ENCODE measurements around the gene NOS1. TPM values are rescaled to one million over a fixed set of nuclear protein-coding genes. Genes with fewer than 3 reads are reported as not detected.
"Not testable (repeated sequence)": the region's sequence is repeated elsewhere in the genome, so short reads cannot be mapped to it uniquely, and the experiment has no call there.

The NOS1 gene
- total and polyA plus RNA-seq, 11 donors: 0.01 to 0.40 (median 0.10) TPM; not detected in 1

DNA sequence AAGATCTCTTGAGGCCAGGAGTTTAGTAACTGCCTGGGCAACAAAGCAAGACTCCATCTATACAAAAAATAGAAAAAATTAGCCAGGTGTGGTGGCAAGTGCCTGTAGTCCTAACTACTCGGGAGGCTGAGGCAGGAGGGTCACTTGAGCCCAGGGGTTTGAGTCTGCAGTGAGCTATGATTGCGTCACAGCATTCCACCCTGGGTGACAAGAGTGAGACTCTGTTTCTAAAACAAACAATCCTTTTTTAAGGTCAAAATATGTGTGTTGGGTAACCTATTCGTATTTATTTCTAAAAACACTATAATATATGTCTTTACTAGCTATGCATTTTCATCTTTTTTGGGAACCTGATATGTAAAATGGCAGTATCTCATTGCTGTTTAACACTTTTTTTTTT lies 178.6 kb downstream of the NOS1 start:
- no peak for TF ChIP-seq POLR2A (IDR thresholded peaks at IDR 0.05)
- TF ChIP-seq, protein P1, sequence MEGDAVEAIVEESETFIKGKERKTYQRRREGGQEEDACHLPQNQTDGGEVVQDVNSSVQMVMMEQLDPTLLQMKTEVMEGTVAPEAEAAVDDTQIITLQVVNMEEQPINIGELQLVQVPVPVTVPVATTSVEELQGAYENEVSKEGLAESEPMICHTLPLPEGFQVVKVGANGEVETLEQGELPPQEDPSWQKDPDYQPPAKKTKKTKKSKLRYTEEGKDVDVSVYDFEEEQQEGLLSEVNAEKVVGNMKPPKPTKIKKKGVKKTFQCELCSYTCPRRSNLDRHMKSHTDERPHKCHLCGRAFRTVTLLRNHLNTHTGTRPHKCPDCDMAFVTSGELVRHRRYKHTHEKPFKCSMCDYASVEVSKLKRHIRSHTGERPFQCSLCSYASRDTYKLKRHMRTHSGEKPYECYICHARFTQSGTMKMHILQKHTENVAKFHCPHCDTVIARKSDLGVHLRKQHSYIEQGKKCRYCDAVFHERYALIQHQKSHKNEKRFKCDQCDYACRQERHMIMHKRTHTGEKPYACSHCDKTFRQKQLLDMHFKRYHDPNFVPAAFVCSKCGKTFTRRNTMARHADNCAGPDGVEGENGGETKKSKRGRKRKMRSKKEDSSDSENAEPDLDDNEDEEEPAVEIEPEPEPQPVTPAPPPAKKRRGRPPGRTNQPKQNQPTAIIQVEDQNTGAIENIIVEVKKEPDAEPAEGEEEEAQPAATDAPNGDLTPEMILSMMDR (IDR thresholded peaks at IDR 0.05): no peak
- ATAC-seq: no peak
- H3K36me3 ChIP-seq: peaks cover 0 to 100% (median 90%) of the 10 kb centered on the region in 9 donors
- H3K9me3 ChIP-seq: peaks cover 0 to 11% (median 4%) of the 10 kb centered on the region in 12 donors
- H3K27ac ChIP-seq: no peak overlapping the region
- H3K27me3 ChIP-seq: no peaks in the 10 kb centered on the region
- WGBS, 4 donors: 96 to 100% (median 98%) methylated on average over 3 of the region's 3 CpGs
- H3K4me3 ChIP-seq: no peak overlapping the region
- peaks cover 0 to 7% (median 0%) of the 10 kb centered on the region in 12 donors for H3K4me1 ChIP-seq
- no peak for DNase-seq
- intact Hi-C loops (cut with DNase I): no loop called here

DNA sequence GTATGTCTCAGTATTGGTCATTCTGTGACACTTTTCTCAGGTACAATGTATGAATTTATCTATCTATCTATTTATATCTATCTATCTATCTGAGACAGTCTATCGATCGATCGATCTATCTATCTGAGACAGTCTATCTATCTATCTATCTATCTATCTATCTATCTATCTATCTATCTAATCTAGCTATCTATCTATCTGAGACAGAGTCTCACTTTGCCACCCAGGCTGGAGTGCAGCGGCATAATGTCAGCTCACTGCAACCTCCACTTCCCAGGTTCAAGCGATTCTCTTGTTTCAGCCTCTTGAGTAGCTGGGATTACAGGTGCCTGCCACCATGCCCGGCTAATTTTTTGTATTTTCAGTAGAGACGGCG lies 180.0 kb downstream of the NOS1 start:
- ATAC-seq; intact Hi-C loops (cut with DNase I); H3K4me1 ChIP-seq; H3K4me3 ChIP-seq; H3K27ac ChIP-seq; DNase-seq; H3K27me3 ChIP-seq: not testable (repeated sequence)
- 90 to 98% (median 96%) methylated on average over 8 of the region's 8 CpGs for WGBS, 4 donors
- peaks cover 0 to 100% (median 91%) of the 10 kb centered on the region in 9 donors for H3K36me3 ChIP-seq
- peaks cover 0 to 11% (median 4%) of the 10 kb centered on the region in 12 donors for H3K9me3 ChIP-seq

DNA sequence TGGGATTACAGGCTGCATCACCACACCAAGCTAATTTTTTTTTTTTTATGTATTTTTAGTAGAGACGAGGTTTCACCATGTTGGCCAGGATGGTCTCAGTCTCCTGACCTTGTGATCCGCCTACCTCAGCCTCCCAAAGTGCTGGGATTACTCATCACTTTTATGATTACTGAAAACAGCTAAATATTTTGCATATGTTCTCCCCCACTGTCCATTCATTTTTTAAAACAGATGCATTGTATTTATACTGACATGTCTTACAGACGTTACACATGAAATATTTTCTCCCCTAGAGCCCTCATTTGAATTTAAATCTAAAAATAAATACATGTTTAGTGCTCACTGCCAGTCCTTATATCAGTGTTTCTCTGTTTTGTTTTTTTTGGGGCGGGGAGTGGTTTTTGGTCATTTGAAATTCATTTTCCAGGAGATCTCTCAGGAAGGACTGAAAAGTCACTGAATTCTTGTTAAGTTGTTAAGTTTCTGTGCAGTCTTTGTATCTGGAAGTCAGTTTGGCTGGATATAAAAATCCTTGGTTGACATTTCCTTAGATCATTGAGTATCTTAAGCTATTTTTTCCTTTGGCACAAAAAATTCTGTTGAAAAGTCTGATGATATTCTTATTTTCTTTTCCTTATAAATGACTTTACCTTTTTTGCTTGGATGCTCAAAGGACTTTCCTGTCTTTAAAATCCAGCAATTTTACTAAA lies 180.5 kb downstream of the NOS1 start:
- TF ChIP-seq, protein P1 (IDR thresholded peaks at IDR 0.05): no peak
- no peak for TF ChIP-seq POLR2A (IDR thresholded peaks at IDR 0.05)
- H3K27ac ChIP-seq: no peak overlapping the region
- peaks cover 0 to 100% (median 91%) of the 10 kb centered on the region in 9 donors for H3K36me3 ChIP-seq
- intact Hi-C loops (cut with DNase I): no loop called here
- DNase-seq (no peak), ATAC-seq (no peak)
- no peak overlapping the region for H3K4me3 ChIP-seq
- peaks cover 0 to 7% (median 0%) of the 10 kb centered on the region in 12 donors for H3K4me1 ChIP-seq
- 79 to 95% (median 85%) methylated on average over 4 of the region's 4 CpGs for WGBS, 4 donors
- H3K9me3 ChIP-seq: peaks cover 0 to 11% (median 4%) of the 10 kb centered on the region in 12 donors
- H3K27me3 ChIP-seq: no peaks in the 10 kb centered on the region

DNA sequence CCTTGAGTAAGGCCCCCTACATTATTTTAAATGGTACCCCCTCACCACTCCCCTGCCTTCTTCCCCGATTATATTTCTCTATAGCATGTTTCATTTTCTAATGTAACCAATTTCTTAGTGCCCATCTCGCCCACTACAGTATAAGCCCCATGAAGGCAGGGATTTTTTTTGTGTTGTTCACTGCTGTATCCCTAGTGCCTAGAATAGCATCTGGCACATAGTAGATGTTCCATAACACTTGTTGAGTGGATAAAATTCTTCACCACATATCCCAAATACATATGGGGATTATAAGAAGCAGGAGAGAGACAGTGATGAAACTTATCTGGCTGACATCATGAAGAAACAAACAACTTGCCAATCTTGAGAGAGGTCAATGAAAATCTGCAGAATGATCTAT lies 182.7 kb downstream of the NOS1 start:
- intact Hi-C loops (cut with DNase I): no loop called here
- Histone ChIP-seq H3K27ac (no peak overlapping the region), H3K4me1 (peaks cover 0 to 5% (median 0%) of the 10 kb centered on the region in 12 donors), H3K9me3 (peaks cover 0 to 11% (median 4%) of the 10 kb centered on the region in 12 donors), H3K4me3 (no peak overlapping the region), H3K36me3 (peaks cover 0 to 100% (median 91%) of the 10 kb centered on the region in 9 donors), H3K27me3 (no peaks in the 10 kb centered on the region)
- ATAC-seq (peak in 1 of 4 donors; percentile 36), DNase-seq (no peak)
- TF ChIP-seq, protein P1 (IDR thresholded peaks at IDR 0.05): no peak
- no peak for TF ChIP-seq POLR2A (IDR thresholded peaks at IDR 0.05)
- 94 to 96% (median 95%) methylated on average over 2 of the region's 2 CpGs for whole genome bisulfite sequencing, 4 donors
